ENCODE data around the gene MYCBPAP. TPM values are rescaled to one million over a fixed set of nuclear protein-coding genes. Genes with fewer than 3 reads are reported as not detected.

The MYCBPAP gene, protein sequence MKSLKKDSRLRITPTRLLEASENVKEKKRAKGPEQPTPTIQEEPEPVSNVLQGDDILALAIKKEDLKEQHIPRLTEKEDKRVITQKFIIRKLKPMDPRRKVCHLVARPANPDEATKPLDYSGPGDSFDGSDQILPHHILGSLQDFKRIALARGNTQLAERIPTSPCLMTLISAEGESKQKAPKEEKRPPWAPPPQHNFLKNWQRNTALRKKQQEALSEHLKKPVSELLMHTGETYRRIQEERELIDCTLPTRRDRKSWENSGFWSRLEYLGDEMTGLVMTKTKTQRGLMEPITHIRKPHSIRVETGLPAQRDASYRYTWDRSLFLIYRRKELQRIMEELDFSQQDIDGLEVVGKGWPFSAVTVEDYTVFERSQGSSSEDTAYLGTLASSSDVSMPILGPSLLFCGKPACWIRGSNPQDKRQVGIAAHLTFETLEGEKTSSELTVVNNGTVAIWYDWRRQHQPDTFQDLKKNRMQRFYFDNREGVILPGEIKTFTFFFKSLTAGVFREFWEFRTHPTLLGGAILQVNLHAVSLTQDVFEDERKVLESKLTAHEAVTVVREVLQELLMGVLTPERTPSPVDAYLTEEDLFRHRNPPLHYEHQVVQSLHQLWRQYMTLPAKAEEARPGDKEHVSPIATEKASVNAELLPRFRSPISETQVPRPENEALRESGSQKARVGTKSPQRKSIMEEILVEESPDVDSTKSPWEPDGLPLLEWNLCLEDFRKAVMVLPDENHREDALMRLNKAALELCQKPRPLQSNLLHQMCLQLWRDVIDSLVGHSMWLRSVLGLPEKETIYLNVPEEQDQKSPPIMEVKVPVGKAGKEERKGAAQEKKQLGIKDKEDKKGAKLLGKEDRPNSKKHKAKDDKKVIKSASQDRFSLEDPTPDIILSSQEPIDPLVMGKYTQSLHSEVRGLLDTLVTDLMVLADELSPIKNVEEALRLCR
- 0.21 TPM for total RNA-seq (2013)
- not detected for polyA plus RNA-seq
- 0.08 and 0.14 TPM in 2 replicates for polyA minus RNA-seq
- total RNA-seq = 0.05 to 2.1 (median 0.33) reads per million in 11 experiments

DNA sequence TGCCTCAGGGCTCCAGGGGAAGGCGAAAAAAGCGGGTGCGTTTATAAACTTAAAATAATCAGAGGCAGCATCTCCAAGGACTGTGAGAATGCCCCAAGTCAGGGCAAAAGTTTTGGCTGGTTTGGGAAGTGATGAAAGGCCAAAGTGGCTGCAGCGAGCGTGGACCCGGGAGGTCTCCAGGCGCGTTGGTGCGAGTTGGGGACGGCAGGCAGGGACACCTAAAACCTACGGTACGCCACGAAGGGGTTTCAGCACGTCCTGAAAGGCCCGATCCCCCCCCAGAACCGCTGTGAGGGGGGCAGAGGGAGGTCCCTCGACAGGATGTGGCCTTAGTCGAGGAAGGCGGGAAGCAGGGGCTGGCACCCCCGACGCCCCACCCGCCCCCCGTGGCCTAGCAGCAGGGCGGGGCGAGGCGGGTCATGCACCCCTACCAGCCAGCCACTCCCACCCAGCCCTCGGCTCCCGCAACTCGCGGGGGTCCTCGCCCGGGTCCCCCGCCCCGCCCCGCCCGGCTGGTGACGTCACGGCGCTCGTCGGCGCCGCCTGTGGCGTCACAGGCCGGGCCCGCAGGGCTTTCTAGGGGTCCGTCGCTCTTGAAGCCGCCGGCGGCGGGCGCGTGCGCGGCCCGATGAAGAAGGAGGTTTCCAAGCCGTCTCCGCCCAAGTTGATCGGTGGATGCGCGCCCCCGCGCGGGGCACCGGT, at the start of gene MYCBPAP:
Gene MYCBPAP (plus strand): TSS at position 569 of the 702 bp plus-strand sequence. CDS start 236 bp downstream, outside the sequence.
- Histone ChIP-seq H3K4me1 (ENCODE audit: control insufficient read depth in 1 of 2, insufficient read depth in 2 of 2, low read length in 2 of 2) (peaks cover 17 to 29% of the 10 kb centered on the region in 2 donors), H3K79me2 (ENCODE audit: insufficient read depth, low read length) (no peaks in the 10 kb centered on the region), H2AFZ (ENCODE audit: insufficient read depth, low read depth, low read length, poor library complexity, severe bottlenecking) (peak within 1 kb of the TSS; percentile 93), H3K9me3 (replicated peaks in 1 of 2; ENCODE audit: control insufficient read depth in 1 of 2, insufficient read depth in 1 of 2, low read length in 2 of 2) (no peaks in the 10 kb centered on the region), H3K9ac (ENCODE audit: insufficient read depth, low read length, poor library complexity, severe bottlenecking) (peak within 1 kb of the TSS; percentile 61), H3K4me2 (replicated peaks; ENCODE audit: extremely low read depth, low read length, poor library complexity, severe bottlenecking) (peak within 1 kb of the TSS; percentile 84), H4K20me1 (ENCODE audit: insufficient read depth, low read length) (no peaks in the 10 kb centered on the region), H3K36me3 (replicated peaks in 1 of 2; ENCODE audit: control insufficient read depth in 1 of 2, insufficient read depth in 2 of 2, low read length in 2 of 2) (no peaks in the 10 kb centered on the region), H3K4me3 (replicated peaks in 1 of 3; ENCODE audit: low read depth in 2 of 3, low read length in 3 of 3) (peak within 1 kb of the TSS; percentile 39 to 81 (median 57)), H3K27me3 (ENCODE audit: control insufficient read depth in 2 of 2, insufficient read depth in 2 of 2, low read length in 2 of 2) (no peaks in the 10 kb centered on the region), H3K27ac (ENCODE audit: low read depth in 1 of 2, low read length in 2 of 2) (peak within 1 kb of the TSS in 1 of 2 donors; percentile 26)
- peak; percentile 70 to 75 (median 75) for DNase-seq
- peaks cover 0 to 2% (median 0%) of the 10 kb centered on the region in 7 donors for H3K9me3 Mint-ChIP-seq
- H3K4me1 Mint-ChIP-seq = peaks cover 42% of the 10 kb centered on the region
- TF ChIP-seq, protein P1, sequence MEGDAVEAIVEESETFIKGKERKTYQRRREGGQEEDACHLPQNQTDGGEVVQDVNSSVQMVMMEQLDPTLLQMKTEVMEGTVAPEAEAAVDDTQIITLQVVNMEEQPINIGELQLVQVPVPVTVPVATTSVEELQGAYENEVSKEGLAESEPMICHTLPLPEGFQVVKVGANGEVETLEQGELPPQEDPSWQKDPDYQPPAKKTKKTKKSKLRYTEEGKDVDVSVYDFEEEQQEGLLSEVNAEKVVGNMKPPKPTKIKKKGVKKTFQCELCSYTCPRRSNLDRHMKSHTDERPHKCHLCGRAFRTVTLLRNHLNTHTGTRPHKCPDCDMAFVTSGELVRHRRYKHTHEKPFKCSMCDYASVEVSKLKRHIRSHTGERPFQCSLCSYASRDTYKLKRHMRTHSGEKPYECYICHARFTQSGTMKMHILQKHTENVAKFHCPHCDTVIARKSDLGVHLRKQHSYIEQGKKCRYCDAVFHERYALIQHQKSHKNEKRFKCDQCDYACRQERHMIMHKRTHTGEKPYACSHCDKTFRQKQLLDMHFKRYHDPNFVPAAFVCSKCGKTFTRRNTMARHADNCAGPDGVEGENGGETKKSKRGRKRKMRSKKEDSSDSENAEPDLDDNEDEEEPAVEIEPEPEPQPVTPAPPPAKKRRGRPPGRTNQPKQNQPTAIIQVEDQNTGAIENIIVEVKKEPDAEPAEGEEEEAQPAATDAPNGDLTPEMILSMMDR (IDR thresholded peaks at IDR 0.05) = no peak
- 8% methylated on average over 55 of the region's 66 CpGs for WGBS (ENCODE audit: insufficient coverage)
- peak within 1 kb of the TSS; percentile 69 to 88 (median 78) for H3K27ac Mint-ChIP-seq
- no peaks in the 10 kb centered on the region for H3K36me3 Mint-ChIP-seq
- peak within 1 kb of the TSS; percentile 84 to 91 for H3K4me3 Mint-ChIP-seq
- H3K27me3 Mint-ChIP-seq (ENCODE audit: low read depth in 3 of 3) = peaks cover 4 to 8% (median 7%) of the 10 kb centered on the region in 3 donors
- intact Hi-C loops (cut with micrococcal nuclease) = no loop called here
